Activated T-helper 9 cell treated with anti-CD3 and anti-CD28 coated beads, Interleukin-2, amount 50 U/mL, for 16 hours (primary cell): ENCODE measurements around the gene IP6K1.
"Not testable (repeated sequence)": the region's sequence is repeated elsewhere in the genome, so short reads cannot be mapped to it uniquely, and the experiment has no call there.

Experiments
- DNase-seq: peaks from one replicate; pipeline ENCODE4 v3.0.0-alpha.2; 2020; ENCODE audit warnings: low read depth

IP6K1 gene

GRCh38 chr3:49793486-49794085 lies 7.2 kb upstream of the IP6K1 start:
- DNase-seq, result no peak

GRCh38 chr3:49792371-49793150 lies 6.2 kb upstream of the IP6K1 start:
- DNase-seq, result no peak

- DNase-seq, result no peak
These were observed 5.2 kb upstream of the IP6K1 start for GRCh38 chr3:49791571-49791970.

GRCh38 chr3:49790626-49791411 lies 4.5 kb upstream of the IP6K1 start:
- no peak for DNase-seq

DNA sequence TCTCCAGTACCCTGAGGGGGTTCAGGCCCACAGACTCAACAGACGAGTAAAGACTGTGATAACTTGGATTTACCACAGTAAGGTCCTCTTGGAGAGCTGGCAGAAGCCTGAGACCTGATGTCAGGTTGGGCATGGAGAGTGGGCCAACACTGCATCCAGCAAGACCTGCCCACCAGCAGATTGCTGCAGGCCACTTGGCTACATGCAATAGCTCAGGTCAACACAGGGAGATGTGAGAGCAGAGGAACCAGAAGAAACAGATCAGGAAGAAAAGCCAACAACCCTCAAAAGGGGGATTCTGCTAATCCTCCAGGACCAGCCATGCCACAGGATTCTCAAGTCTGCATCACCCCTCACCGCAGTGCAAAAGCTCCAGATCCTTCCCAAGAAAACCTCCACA lies 1.7 kb upstream of the IP6K1 start:
- DNase-seq, result no peak

DNA sequence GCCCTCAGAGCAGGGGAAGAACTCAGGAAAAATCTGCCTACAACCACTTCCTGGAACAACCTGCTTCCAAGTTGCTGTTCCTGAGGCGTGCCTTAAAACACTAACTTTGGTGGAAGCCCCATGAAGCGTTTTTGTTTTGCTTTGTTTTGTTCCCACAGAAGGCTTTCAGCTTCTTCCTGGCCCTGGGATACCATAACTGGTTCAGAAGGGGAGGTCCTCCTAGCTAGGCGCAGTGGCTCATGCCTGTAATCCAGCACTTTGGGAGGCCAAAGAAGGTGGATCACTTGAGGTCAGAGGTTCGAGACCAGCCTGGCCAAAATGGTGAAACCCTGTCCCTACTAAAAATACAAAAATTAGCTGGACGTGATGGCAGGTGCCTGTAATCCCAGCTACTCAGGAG lies 1.2 kb upstream of the IP6K1 start:
- DNase-seq, result no peak

- no peak for DNase-seq
These were observed 781 bp upstream of the IP6K1 start for GRCh38 chr3:49787182-49787464.

DNA sequence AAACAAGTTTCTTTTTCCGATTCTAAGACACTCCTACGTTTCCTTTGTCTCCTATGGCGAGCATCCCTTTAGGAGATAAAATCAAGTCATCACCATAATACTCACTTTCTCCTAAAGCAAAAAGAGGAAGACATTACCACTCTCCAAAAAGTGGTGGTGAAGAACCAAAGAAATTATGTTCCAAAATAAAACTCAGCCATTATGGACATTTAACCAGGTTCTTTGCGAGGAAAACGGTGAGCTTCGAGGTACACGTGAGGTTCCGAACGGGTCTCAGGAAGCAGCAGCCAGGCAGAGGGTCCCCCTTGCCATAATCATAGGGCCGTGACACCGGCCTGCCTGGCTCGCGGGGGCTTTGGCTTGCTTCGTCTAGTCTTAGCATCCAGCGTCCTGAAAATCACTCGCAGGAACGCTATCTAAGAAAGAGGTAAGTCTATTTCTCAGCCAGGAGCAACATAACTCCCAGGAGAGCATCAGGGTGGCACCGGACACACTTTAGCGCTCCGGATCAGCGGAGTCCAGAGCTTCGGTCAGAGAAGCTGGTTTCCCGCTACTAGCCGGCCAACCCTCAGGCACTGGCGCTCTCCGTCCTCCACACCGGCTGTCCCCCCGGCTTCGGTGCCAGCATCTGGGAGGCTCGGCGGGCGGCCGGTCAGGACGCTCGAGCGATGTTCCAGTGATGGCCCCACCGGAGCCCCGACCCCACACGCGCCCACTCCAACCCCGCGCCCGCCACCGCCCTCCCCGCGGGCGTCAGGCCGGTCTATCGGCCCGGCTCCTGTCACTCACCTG lies 581 bp downstream of the IP6K1 start:
- DNase-seq, result peak; percentile 24

DNA sequence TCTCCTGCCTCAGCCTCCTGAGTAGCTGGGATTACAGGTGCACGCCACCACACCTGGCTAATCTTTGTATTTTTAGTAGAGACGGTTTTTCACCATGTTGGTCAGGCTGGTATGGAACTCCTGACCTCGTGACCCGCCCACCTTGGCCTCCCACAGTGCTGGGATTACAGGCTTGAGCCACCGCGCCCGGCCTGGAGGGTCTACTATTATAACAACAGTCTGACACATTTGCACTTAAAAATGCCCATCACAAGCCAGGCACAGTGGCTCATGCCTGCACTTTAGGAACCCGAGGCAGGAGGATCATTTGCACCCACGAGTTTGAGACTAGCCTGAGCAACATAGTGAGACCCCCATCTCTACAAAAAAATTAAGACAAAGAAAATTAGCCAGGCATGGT lies 4.1 kb downstream of the IP6K1 start:
- DNase-seq, result not testable (repeated sequence)

DNA sequence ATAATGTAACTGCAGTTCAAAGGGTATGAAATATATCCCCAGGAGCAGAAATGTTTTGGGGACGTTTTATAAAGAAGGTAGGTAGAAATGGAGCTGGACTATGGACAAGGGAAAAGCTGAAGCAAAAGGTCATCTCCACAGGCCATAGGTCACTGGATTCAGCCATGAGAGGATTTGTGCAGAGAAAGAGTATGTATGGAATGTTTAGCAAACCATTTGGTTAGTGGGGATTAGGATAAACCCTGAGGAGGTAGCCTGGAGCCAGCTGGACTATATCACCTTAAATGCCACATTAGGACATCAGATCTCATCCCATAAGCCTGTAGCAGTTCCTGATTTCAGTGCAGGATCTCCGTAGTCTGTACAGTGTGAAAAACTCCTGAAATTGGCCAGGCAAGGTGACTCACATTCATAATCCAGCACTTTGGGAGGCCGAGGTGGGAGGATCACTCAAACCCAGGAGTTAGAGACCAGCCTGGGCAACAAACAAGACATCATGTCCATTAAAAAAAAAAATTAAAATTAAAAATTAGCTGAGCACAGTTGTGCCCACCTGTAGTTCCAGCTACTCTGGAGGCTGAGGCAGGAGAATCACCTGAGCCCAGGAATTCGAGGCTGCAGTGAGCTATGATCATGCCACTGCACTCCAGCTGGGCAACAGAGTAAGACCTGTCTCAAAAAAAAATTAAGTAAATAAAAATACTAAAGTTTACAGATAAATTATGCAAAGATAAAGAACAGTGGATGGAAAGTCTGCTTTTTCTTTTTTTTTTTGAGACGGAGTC lies 4.7 kb downstream of the IP6K1 start:
- DNase-seq, result no peak

GRCh38 chr3:49780975-49781365 lies 5.4 kb downstream of the IP6K1 start:
- DNase-seq, result not testable (repeated sequence)

GRCh38 chr3:49780080-49780974 lies 6.0 kb downstream of the IP6K1 start:
- DNase-seq, result no peak

DNA sequence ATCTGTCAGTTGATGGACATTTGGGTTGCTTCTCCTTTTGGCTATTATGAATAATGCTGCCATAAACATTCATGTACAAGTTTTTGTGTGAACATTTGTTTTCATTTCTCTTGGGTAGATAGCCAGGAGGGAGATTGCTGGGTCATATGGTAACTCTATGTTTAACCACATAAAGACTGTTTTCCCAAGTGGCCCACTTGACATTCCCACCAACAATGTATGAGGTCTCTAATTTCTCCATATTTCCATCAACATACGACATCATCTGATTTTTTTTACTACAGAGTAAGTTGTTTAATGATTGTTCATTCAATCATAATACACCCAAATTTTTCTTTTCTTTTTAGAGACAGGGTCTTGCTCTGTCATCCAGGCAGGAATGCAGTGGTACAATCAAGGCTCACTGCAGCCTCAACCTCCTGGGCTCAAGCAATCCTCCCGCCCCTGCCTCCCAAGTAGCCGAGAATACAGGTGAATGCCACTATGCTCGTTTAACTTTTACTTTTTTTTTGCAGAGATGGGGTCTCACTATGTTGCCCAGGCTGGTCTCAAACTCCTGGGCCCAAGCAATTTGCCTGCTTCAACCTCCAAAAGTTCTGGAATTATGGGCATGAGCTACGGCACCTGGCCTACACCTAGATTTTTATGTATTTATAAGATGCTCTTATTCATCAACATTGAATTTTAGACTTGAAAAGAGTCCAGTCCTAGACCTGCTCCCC lies 6.8 kb downstream of the IP6K1 start:
- no peak for DNase-seq

DNA sequence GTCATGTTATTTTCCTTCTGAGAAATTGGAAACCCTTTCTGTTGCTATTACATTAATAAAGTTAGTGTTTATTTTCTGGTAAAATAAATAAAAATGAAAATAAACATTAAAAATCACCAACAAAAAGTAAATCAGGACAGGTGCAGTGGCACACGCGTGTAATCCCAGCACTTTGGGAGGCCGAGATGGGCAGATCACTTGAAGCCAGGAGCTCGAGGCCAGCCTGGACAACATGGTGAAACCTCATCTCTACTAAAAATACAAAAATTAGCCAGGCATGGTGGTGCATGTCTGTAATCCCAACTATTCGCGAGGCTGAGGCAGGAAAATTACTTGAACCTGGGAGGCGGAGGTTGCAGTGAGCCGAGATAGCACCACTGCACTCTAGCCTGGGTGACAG lies 10.2 kb downstream of the IP6K1 start:
- not testable (repeated sequence) for DNase-seq

GRCh38 chr3:49775538-49775937 lies 10.8 kb downstream of the IP6K1 start:
- DNase-seq, result no peak

GRCh38 chr3:49772703-49773102 lies 13.6 kb downstream of the IP6K1 start:
- DNase-seq, result no peak

DNA sequence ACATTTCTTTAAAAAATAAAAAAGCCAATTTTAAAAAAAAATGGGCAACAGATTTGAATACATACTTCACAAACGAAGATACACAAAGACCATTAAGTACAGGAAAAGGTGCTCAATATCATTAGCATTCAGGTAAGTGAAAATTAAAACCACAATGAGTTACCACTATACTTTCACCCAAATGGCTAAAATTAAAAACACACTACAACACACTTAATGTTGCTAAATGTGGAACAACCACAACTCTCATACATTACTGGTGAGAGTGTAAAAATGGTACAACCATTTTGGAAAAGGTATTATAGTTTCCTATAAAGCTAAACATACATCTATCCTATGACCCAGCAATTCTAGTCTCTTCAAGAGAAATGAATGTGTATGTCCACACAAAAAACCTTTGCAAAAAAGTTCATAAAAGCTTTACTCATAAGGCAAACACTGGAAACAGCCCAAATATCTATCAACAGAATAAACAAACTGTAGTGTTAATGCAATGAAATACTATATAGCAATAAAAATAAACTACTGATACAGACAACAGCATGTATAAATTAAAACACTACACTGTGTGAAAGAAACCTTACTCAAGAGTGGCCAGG lies 14.9 kb downstream of the IP6K1 start:
- no peak for DNase-seq

DNA sequence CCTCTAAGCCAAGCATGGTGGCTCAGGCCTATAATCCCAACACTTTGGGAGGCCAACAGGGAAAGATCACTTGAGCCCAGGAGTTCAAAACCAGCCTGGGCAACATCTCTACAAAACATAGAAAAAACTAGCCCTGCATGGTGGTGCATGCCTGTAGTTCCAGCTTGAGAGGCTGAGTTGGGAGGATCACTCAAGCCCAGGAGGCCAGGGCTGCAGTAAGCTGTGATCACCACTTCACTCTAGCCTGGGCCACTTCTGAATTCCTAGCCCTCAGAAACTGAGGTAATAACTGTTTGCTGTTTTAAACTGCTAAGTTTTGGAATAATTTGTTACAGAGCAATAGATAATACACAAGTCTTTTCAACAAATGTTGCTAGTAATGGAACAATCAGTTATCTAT lies 16.4 kb downstream of the IP6K1 start:
- no peak for DNase-seq

- no peak for DNase-seq
These were observed 16.9 kb downstream of the IP6K1 start for GRCh38 chr3:49769286-49769915.
